Pancreas (tissue), 10 donors: ENCODE results near the gene NDFIP2. TPM values are rescaled to one million over a fixed set of nuclear protein-coding genes. Genes with fewer than 3 reads are reported as not detected.
A peak's percentile ranks its signal among the peaks of the same experiment; 100 is the strongest.

Experiments
- ATAC-seq, 4 donors: fragments of 200-7000 bp; cut with Tn5 transposase; one replicate each; pipeline versions ENCODE4 v1.8.0 to v1.9.1; 2020; ENCODE audit warnings: mild to moderate bottlenecking in 4 of 4, moderate library complexity in 4 of 4
- DNase-seq, 6 donors: peaks; one replicate each; pipeline ENCODE4 v3.0.0-alpha.2; 2020
- FAIRE-seq: peaks from 2 replicates; lab custom pipeline; 2012; peaks lifted over from hg19 to GRCh38; lab: Jason Lieb, UNC
- H3K27ac ChIP-seq, 4 donors: fragments of 200-600 bp; sonication (generic); 1 replicate in 3 of 4; 2 replicates in 1 of 4; pipeline versions ENCODE4 v1.5.0 to v1.8.0; 2020
- H3K27me3 ChIP-seq, 4 donors: fragments of 200-600 bp; one replicate each; pipeline ENCODE4 v1.8.0; 2021
- H3K36me3 ChIP-seq, 3 donors: fragments of 200-600 bp; sonication (generic) in 1 of 3; one replicate each; pipeline versions ENCODE4 v1.5.0 to v1.8.0; 2020 to 2021
- H3K4me1 ChIP-seq, 3 donors: fragments of 200-600 bp; one replicate each; pipeline ENCODE4 v1.8.0; 2021
- H3K4me3 ChIP-seq, 4 donors: fragments of 200-600 bp; sonication (generic) in 2 of 4; one replicate each; pipeline versions ENCODE4 v1.5.0 to v1.8.0; 2020 to 2021
- H3K9me3 ChIP-seq, 4 donors: fragments of 200-600 bp; one replicate each; pipeline ENCODE4 v1.8.0; 2021
- WGBS, 2 donors: extraction: QIAGEN DNeasy Blood & Tissue Kit; methylation state at CpG; one replicate each; pipeline ENCODE4 v1.1.7; 2013; 5-methylcytosine and 5-hydroxymethylcytosine counted together
- intact Hi-C, 3 donors: fragments of 100-400 bp; cut with DNase I; formaldehyde crosslinking; loops; one replicate each; pipeline versions ENCODE4 v1.11.1 to v1.14.2; 2022
- polyA plus RNA-seq, 2 donors: library from polyadenylated mRNA; stranded (reverse); fragments of 200-250 nt; gene quantifications; one replicate each; pipeline ENCODE4 v1.2.3, GENCODE V29; 2013
- total RNA-seq, 6 donors: library from RNA; stranded (reverse); fragmentation: NEBNext Ultra II Directional in 4 of 6; extraction: Animal tissue kit (Norgen Biotek cat#: 25700) in 4 of 6; gene quantifications; one replicate each; pipeline versions ENCODE4 v1.2.1 to v1.2.4, GENCODE V29; 2021 to 2023
- TF ChIP-seq, protein P1 (sequence below), 4 donors: fragments of 200-600 bp; sonication (generic) in 3 of 4; IDR thresholded peaks; one replicate each; pipeline versions ENCODE4 v1.5.0 to v1.8.0; 2021; ENCODE audit warnings: antibody characterized with exemption in 4 of 4
- donor health status: healthy with polysubstance abuse.
- donor health status: DM: no; HTN: no; CAD: no; lungs with moderate emphysema.
- donor health status: DM: no; HTN: no; CAD: no.
- donor health status: control.
- donor health status: control.
- donor health status: Bipolar disorder and iron deficiency.
- donor health status: DM: yes; HTN: yes; CAD: no.
- donor health status: DM: no; HTN: no; CAD: no.
- donor health status: DM: no; HTN: no; CAD: no.
- donor health status: DM: yes; HTN: yes; CAD: no.

The NDFIP2 gene
- total and polyA plus RNA-seq, 8 donors, result 6.3 to 35.0 (median 21.9) TPM

- H3K9me3 ChIP-seq, result no peaks in the 10 kb centered on the region
- 91 to 94% methylated on average over 2 of the region's 2 CpGs for WGBS, 2 donors
- peaks cover 6 to 34% (median 30%) of the 10 kb centered on the region in 3 donors for H3K4me1 ChIP-seq
- no peak for FAIRE-seq
- no peaks in the 10 kb centered on the region for H3K36me3 ChIP-seq
- ATAC-seq, result no peak
- H3K27ac ChIP-seq, result no peak overlapping the region
- H3K4me3 ChIP-seq, result no peak overlapping the region
- intact Hi-C loops, result no loop called here
- DNase-seq, result no peak
- H3K27me3 ChIP-seq, result no peaks in the 10 kb centered on the region
- TF ChIP-seq, protein P1, sequence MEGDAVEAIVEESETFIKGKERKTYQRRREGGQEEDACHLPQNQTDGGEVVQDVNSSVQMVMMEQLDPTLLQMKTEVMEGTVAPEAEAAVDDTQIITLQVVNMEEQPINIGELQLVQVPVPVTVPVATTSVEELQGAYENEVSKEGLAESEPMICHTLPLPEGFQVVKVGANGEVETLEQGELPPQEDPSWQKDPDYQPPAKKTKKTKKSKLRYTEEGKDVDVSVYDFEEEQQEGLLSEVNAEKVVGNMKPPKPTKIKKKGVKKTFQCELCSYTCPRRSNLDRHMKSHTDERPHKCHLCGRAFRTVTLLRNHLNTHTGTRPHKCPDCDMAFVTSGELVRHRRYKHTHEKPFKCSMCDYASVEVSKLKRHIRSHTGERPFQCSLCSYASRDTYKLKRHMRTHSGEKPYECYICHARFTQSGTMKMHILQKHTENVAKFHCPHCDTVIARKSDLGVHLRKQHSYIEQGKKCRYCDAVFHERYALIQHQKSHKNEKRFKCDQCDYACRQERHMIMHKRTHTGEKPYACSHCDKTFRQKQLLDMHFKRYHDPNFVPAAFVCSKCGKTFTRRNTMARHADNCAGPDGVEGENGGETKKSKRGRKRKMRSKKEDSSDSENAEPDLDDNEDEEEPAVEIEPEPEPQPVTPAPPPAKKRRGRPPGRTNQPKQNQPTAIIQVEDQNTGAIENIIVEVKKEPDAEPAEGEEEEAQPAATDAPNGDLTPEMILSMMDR (IDR thresholded peaks at IDR 0.05), result no peak
Observed at GRCh38 chr13:79511611-79512010, 30.7 kb downstream of the NDFIP2 start.

DNA sequence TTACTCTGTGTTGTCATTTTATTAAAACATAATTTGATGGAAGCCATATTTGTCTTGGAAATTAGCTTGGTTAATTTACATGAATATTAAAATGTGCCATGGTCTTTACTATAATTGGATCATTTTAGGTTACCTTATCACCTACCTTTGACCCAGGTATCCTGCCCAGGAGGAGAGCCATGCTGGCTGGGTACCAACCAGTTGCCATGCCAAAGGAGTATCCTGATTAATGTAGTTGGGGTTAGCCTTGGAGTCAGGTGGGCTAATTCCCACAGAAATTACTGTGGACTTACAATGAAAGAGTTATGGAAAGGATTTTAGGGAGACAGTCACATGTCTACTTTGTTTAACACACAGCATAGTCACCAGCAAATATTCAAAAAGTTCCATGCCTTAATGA, 32.0 kb downstream of the NDFIP2 start:
- Histone ChIP-seq H3K9me3 (no peaks in the 10 kb centered on the region), H3K27me3 (no peaks in the 10 kb centered on the region), H3K4me1 (peaks cover 6 to 37% (median 30%) of the 10 kb centered on the region in 3 donors), H3K4me3 (no peak overlapping the region), H3K27ac (peak overlapping the region in 2 of 4 donors; percentile 13 to 24), H3K36me3 (no peaks in the 10 kb centered on the region)
- FAIRE-seq (no peak), ATAC-seq (peak; percentile 76 to 89 (median 86)), DNase-seq (peak; percentile 48 to 81 (median 70))
- TF ChIP-seq, protein P1 (IDR thresholded peaks at IDR 0.05), result no peak
- intact Hi-C loops, result no loop called here

DNA sequence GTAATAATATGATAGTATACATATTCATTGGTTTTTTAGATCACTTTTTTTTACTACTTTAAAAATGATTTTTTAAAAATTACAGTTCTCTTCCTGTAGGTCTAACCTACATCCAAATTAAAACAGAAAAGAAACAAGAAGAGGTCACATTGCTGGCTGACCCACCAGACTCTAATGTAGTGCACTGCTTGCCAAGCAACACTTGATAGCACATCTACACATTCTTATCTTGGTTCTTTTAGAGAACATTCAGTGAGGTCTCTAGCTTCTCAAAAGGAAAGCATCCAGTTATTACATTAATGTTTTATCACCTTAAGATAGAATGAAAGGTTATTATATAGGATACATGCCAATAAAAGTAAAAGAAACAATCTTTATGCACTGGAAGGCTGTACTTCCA, 35.6 kb downstream of the NDFIP2 start:
- Histone ChIP-seq H3K9me3 (no peaks in the 10 kb centered on the region), H3K36me3 (no peaks in the 10 kb centered on the region), H3K4me3 (no peak overlapping the region), H3K27ac (no peak overlapping the region), H3K27me3 (no peaks in the 10 kb centered on the region), H3K4me1 (peaks cover 6 to 29% (median 21%) of the 10 kb centered on the region in 3 donors)
- no peak for DNase-seq
- TF ChIP-seq, protein P1 (IDR thresholded peaks at IDR 0.05), result no peak
- intact Hi-C loops, result no loop called here
- ATAC-seq, result no peak
- no peak for FAIRE-seq

DNA sequence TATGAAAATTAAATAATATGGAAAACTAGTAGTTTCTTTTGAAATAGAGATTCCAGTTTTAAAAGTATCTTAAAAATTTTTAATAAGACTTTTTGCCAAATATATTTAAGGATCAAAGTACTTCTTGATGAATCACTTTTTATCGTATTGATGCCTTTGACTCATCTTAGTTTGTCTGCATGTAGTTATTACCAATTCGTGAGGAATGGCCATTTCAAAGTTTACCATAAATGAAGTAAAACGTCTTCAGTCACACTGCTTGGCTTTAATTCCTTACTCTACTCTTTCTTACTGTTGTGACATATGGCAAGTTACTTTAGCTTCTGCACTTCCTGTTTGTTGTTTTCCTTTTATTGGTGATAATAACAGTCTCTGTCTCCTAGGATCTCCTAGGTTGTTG, 38.3 kb downstream of the NDFIP2 start:
- intact Hi-C loops, result no loop called here
- 86 to 87% methylated on average over 3 of the region's 3 CpGs for WGBS, 2 donors
- FAIRE-seq (no peak), ATAC-seq (no peak), DNase-seq (no peak)
- Histone ChIP-seq H3K27ac (no peak overlapping the region), H3K27me3 (no peaks in the 10 kb centered on the region), H3K9me3 (no peaks in the 10 kb centered on the region), H3K4me1 (peaks cover 0 to 10% (median 5%) of the 10 kb centered on the region in 3 donors), H3K36me3 (peaks cover 0 to 16% (median 0%) of the 10 kb centered on the region in 3 donors), H3K4me3 (no peak overlapping the region)
- TF ChIP-seq, protein P1 (IDR thresholded peaks at IDR 0.05), result no peak

DNA sequence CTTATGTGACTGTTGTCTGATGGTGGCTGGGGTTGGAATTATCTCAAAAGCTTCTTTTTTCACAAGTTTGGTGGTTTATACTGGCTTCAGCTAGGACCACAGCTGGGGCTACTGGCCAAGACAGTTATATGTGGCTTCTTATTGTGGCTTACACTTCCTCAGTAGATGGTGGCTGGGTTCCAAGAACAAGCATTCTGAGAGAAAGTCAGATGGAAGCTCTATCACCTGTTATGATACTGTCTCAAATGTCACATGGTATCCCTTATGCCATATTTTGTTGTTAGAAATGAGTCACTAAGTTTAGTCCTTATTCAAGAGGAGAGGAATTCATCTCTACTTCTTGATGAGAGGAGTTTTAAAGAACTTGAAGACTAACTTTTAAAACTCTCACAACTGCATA, 41.6 kb downstream of the NDFIP2 start:
- DNase-seq (no peak), FAIRE-seq (no peak), ATAC-seq (peak in 1 of 4 donors; percentile 22)
- Histone ChIP-seq H3K9me3 (no peaks in the 10 kb centered on the region), H3K4me3 (no peak overlapping the region), H3K27ac (no peak overlapping the region), H3K36me3 (peaks cover 0 to 18% (median 0%) of the 10 kb centered on the region in 3 donors), H3K4me1 (no peaks in the 10 kb centered on the region), H3K27me3 (no peaks in the 10 kb centered on the region)
- intact Hi-C loops, result no loop called here
- TF ChIP-seq, protein P1 (IDR thresholded peaks at IDR 0.05), result no peak
